Erythroblast (primary cell): ENCODE results near the gene DSCAM.

Source experiments
- GATA1 ChIP-seq: IDR thresholded peaks from 2 replicates; pipeline ENCODE4 v1.6.1; 2011; ENCODE audit warnings: low read depth, mild to moderate bottlenecking, control low read depth, low read length, moderate library complexity
- POLR2A ChIP-seq: IDR thresholded peaks from 2 replicates; pipeline ENCODE4 v1.6.1; 2011; ENCODE audit warnings: mild to moderate bottlenecking, low read length

- TF ChIP-seq POLR2A: no peak
- TF ChIP-seq GATA1: no peak
Observed at GRCh38 chr21:40681164-40681859, 165.6 kb downstream of the DSCAM start.
